ENCODE data around the gene CASP8AP2.
"Not testable (repeated sequence)": the region's sequence is repeated elsewhere in the genome, so short reads cannot be mapped to it uniquely, and the experiment has no call there.

GRCh38 chr6:89828475-89828987 is 1.1 kb upstream of the CASP8AP2 start:
- TF ChIP-seq CTCF, POLR2A (IDR thresholded peaks at IDR 0.05): not testable (repeated sequence)
